SU-DHL-6 (cell line): Measurements from ENCODE around the gene TANC1.
"Not testable (repeated sequence)": the region's sequence is repeated elsewhere in the genome, so short reads cannot be mapped to it uniquely, and the experiment has no call there.

Experiments used
- H2AFZ ChIP-seq: fragments of 200-600 bp; sonication (generic); 2 replicates; pipeline ENCODE4 v1.6.1; 2014; ENCODE audit warnings: low read depth, mild to moderate bottlenecking, moderate library complexity, mixed read lengths, antibody characterized with exemption, low read length; ENCODE audit not compliant: severe bottlenecking
- H3F3A ChIP-seq: fragments of 200-600 bp; shearing (Covaris generic); 2 replicates; pipeline ENCODE4 v1.6.0; 2016; ENCODE audit warnings: antibody characterized with exemption, mild to moderate bottlenecking; ENCODE audit not compliant: insufficient read depth
- H3K27ac ChIP-seq: fragments of 200-600 bp; sonication (generic); 2 replicates; pipeline ENCODE4 v1.5.1; 2016; ENCODE audit warnings: low read depth, mild to moderate bottlenecking, low read length, moderate library complexity, mixed read lengths
- H3K27me3 ChIP-seq: fragments of 200-600 bp; sonication (generic), shearing (Covaris generic); 2 replicates; pipeline ENCODE4 v1.6.0; 2014; ENCODE audit warnings: mild to moderate bottlenecking, low read length
- H3K36me3 ChIP-seq: fragments of 200-600 bp; sonication (generic); 2 replicates; pipeline ENCODE4 v1.6.1; 2014; ENCODE audit warnings: mild to moderate bottlenecking, low read length, mixed read lengths
- H3K4me2 ChIP-seq: fragments of 300-600, 200-600 bp; shearing (Covaris generic), sonication (generic); 2 replicates; pipeline ENCODE4 v1.6.0; 2014; ENCODE audit warnings: low read length, low read depth, mild to moderate bottlenecking; ENCODE audit not compliant: poor library complexity, severe bottlenecking
- H3K4me3 ChIP-seq: fragments of 200-600 bp; sonication (generic); 2 replicates; pipeline ENCODE4 v1.5.1; 2014; ENCODE audit warnings: antibody characterized with exemption, low read length, mild to moderate bottlenecking, mixed read lengths; ENCODE audit not compliant: insufficient read depth, poor library complexity, severe bottlenecking
- H3K79me2 ChIP-seq: fragments of 200-600 bp; sonication (generic); 2 replicates; pipeline ENCODE4 v1.6.1; 2014; ENCODE audit warnings: mild to moderate bottlenecking, low read length, moderate library complexity; ENCODE audit not compliant: insufficient read depth
- H3K9ac ChIP-seq: fragments of 200-600 bp; sonication (generic); 2 replicates; pipeline ENCODE4 v1.7.0; 2014; ENCODE audit warnings: mild to moderate bottlenecking, low read length
- H3K9me2 ChIP-seq: fragments of 200-600 bp; sonication (generic); replicated peaks from 2 replicates; pipeline ENCODE4 v1.6.1; 2014; ENCODE audit warnings: low read length; ENCODE audit not compliant: insufficient read depth
- H3K9me3 ChIP-seq: fragments of 200-600 bp; sonication (generic); 2 replicates; pipeline ENCODE4 v1.6.1; 2014; ENCODE audit warnings: low read length, mixed read lengths; ENCODE audit not compliant: insufficient read depth
- H4K20me1 ChIP-seq: fragments of 200-600 bp; sonication (generic); 2 replicates; pipeline ENCODE4 v1.6.1; 2014; ENCODE audit warnings: low read depth, mild to moderate bottlenecking, antibody characterized with exemption, low read length, moderate library complexity, mixed read lengths
- CTCF ChIP-seq: fragments of 200-600 bp; sonication (generic); IDR thresholded peaks from one replicate; pipeline ENCODE4 v1.5.1; 2017; ENCODE audit warnings: antibody characterized with exemption, mild to moderate bottlenecking, low read length, moderate library complexity; ENCODE audit not compliant: insufficient read depth, poor library complexity, severe bottlenecking
- EZH2phosphoT487 ChIP-seq: fragments of 200-600 bp; sonication (generic), shearing (Covaris generic); conservative IDR thresholded peaks from 2 replicates; pipeline ENCODE4 v1.6.1; 2018; ENCODE audit warnings: mild to moderate bottlenecking, antibody characterized with exemption, low read length, moderate library complexity, mixed read lengths

Gene TANC1

GRCh38 chr2:159095813-159096212, 127.4 kb downstream of the TANC1 start:
- Histone ChIP-seq H4K20me1 (no peaks in the 10 kb centered on the region), H3K9ac (no peak overlapping the region), H3K27me3 (no peaks in the 10 kb centered on the region), H3K4me3 (no peak overlapping the region), H3K79me2 (no peaks in the 10 kb centered on the region), H3K9me2 (no peaks in the 10 kb centered on the region), H3K36me3 (no peaks in the 10 kb centered on the region), H3K9me3 (no peaks in the 10 kb centered on the region), H3K4me2 (no peak overlapping the region), H2AFZ (no peak overlapping the region), H3K27ac (no peak overlapping the region), H3F3A (no peaks in the 10 kb centered on the region)
- TF ChIP-seq CTCF = no peak

DNA sequence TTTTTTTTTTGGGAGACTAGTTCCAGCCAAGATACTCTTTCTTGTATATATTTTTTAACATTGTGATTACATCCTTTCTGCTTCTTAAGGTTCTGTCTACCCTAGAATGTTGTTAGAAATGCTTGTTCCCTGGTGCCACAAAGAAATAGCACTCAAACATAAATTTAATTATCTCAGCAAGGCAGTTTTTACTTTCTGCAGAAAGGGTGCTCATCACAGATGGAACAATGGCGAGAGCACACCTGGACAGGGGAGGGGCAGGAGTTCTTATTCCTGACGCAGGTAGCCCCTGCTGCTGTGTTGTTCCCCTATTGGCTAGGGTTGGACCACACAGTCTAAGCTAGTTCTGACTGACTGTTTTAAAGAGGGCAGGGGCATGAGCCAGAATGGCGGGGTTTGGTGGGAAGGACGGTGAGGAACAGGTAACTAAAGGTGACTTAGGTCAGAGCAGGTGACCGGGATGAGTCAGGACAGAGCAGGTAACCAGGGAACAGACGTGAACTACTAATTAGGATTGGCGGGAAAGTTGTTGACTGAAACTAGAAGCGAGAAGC, 127.9 kb downstream of the TANC1 start:
- H3F3A ChIP-seq, H3K4me2 ChIP-seq, H4K20me1 ChIP-seq, H2AFZ ChIP-seq, H3K4me3 ChIP-seq, H3K9me3 ChIP-seq, H3K36me3 ChIP-seq, H3K27me3 ChIP-seq, H3K9ac ChIP-seq, H3K27ac ChIP-seq, H3K79me2 ChIP-seq, H3K9me2 ChIP-seq: not testable (repeated sequence)

DNA sequence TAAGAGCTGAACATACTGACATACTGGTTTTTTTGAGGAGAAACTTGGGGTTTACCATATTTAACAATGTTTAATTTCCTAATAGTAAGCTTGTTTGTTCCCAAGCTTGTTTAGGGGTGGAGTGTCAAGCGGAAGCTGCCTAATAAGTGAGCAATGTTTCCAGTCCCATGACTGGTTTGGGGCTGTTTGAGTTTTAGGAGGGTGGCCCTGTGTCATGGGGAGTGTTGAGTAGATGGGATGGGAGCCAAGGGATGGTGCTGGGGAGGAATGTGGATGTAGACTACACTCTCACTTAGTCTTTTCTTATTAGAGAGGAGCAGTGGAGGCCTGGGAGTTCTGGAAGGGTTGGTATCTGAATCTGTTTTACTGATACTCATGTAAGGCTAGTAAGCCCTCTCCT, 128.5 kb downstream of the TANC1 start:
- Histone ChIP-seq H3K9me3 (no peaks in the 10 kb centered on the region), H2AFZ (no peak overlapping the region), H3K9me2 (no peaks in the 10 kb centered on the region), H3K27ac (no peak overlapping the region), H3K4me3 (no peak overlapping the region), H3K4me2 (no peak overlapping the region), H3F3A (no peaks in the 10 kb centered on the region), H3K9ac (no peak overlapping the region), H3K27me3 (no peaks in the 10 kb centered on the region), H3K79me2 (no peaks in the 10 kb centered on the region), H3K36me3 (no peaks in the 10 kb centered on the region), H4K20me1 (no peaks in the 10 kb centered on the region)
- TF ChIP-seq CTCF (no peak), EZH2phosphoT487 (no peak)

DNA sequence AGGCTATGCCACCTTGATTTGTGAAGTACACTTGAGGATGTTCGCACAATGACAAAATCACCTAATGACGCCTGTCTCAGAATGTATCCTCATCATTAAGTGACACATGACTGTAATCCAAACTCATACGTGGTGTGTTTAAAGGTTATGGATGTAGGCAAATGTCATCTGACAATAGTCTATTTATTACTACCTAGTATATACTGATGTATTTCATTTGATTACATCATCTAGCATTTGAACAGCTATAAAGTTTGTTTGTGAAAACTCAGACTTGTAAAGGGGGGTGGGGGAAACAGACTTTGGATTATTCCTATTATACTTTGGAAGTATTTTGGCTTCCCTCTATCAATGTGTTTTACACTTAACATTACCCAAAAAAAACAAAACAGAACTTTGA, 129.9 kb downstream of the TANC1 start:
- TF ChIP-seq CTCF = no peak
- TF ChIP-seq EZH2phosphoT487 = no peak
- Histone ChIP-seq H3K4me2 (no peak overlapping the region), H4K20me1 (no peaks in the 10 kb centered on the region), H2AFZ (no peak overlapping the region), H3F3A (no peaks in the 10 kb centered on the region), H3K27me3 (no peaks in the 10 kb centered on the region), H3K9me2 (no peaks in the 10 kb centered on the region), H3K9me3 (no peaks in the 10 kb centered on the region), H3K79me2 (no peaks in the 10 kb centered on the region), H3K36me3 (no peaks in the 10 kb centered on the region), H3K27ac (no peak overlapping the region), H3K4me3 (no peak overlapping the region), H3K9ac (no peak overlapping the region)
